Calu3 (cell line): ENCODE results near the gene PPIF. TPM values are rescaled to one million over a fixed set of nuclear protein-coding genes. Genes with fewer than 3 reads are reported as not detected.

Source experiments
- BruUV-seq: library from RNA; stranded (reverse); fragments of 400-500 nt; replicated peaks from 2 replicates; lab custom pipeline; 2021; lab: Mats Ljungman, UMichigan
- CTCF ChIA-PET: fragments of 300-600 bp; sonication (Branson Sonifier 250); formaldehyde crosslinking; loops from one replicate; lab custom pipeline; 2022; ENCODE audit warnings: antibody characterized with exemption; lab: Charles Lee
- DNase-seq: peaks from one replicate; pipeline ENCODE4 v3.0.0; 2022
- H3K27ac Mint-ChIP-seq: one replicate; pipeline ENCODE4 v1.8.0; 2022; ENCODE audit warnings: mixed read lengths; ENCODE audit not compliant: unreplicated experiment
- H3K27me3 Mint-ChIP-seq: one replicate; pipeline ENCODE4 v1.8.0; 2022; ENCODE audit warnings: mixed read lengths; ENCODE audit not compliant: unreplicated experiment
- H3K36me3 Mint-ChIP-seq: one replicate; pipeline ENCODE4 v1.8.0; 2022; ENCODE audit warnings: mild to moderate bottlenecking, moderate library complexity, mixed read lengths; ENCODE audit not compliant: insufficient read depth, unreplicated experiment
- H3K4me1 Mint-ChIP-seq: one replicate; pipeline ENCODE4 v1.8.0; 2022; ENCODE audit warnings: mild to moderate bottlenecking, low read depth, mixed read lengths; ENCODE audit not compliant: unreplicated experiment
- H3K4me3 Mint-ChIP-seq: one replicate; pipeline ENCODE4 v1.8.0; 2022; ENCODE audit warnings: mild to moderate bottlenecking, low read depth, moderate library complexity, mixed read lengths; ENCODE audit not compliant: unreplicated experiment
- H3K9me3 Mint-ChIP-seq: one replicate; pipeline ENCODE4 v1.8.0; 2022; ENCODE audit warnings: low read depth, mixed read lengths; ENCODE audit not compliant: unreplicated experiment
- intact Hi-C: fragments of 100-400 bp; cut with micrococcal nuclease; formaldehyde crosslinking; loops from one replicate; pipeline ENCODE4 v1.10.0; 2022; ENCODE audit not compliant: unreplicated experiment
- total RNA-seq: library from RNA; stranded (reverse); gene quantifications from 2 replicates; pipeline ENCODE4 v1.2.3, GENCODE V29; 2022
- TF ChIP-seq, protein P1 (sequence below): fragments of 200-600 bp; IDR thresholded peaks from one replicate; pipeline ENCODE4 v1.8.0; 2022; ENCODE audit warnings: antibody characterized with exemption; ENCODE audit not compliant: unreplicated experiment

PPIF gene
- total RNA-seq, 1 experiment from 2014 or later: 77.2 TPM

DNA sequence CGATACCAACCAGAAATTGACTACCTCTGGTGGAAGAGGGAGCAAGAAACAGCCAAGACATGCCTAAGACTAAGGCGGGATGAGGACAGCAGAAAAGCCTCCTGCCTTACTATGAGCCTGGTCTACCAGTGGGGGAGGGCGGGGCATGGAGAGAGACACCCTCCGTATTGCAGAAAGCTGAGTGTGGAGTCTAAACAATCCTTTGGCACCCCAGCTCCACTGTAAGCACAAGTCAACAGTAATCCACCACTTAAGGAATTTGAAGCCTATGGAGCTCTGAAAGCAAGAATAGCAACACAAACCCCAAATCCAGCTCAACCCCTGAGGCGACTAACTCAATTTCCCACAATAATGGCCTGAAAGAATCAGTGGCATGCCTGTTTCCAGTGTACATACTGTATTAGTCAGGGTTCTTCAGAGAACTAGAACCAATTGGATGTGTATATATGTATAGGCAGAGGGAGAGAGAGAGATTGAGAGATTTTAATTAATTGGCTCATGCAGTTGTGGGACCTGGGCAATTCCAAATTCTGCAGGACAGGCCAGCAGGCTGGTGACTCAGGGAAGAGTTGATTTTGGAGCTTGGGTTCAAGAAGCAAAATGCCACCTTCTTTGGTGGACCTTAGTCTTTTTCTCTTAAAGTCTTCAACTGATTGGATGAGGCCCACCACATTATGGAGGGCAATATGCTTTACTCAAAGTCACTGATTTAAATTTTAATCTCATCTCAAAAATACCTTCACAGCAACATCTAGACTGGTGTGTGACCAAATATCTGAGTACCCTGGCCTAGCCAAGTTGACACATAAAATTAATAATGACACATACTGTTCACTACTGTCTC lies 13.5 kb downstream of the PPIF start:
- no peaks in the 10 kb centered on the region for H3K36me3 Mint-ChIP-seq
- no peaks in the 10 kb centered on the region for H3K9me3 Mint-ChIP-seq
- peaks cover 18% of the 10 kb centered on the region for H3K27me3 Mint-ChIP-seq
- TF ChIP-seq, protein P1, sequence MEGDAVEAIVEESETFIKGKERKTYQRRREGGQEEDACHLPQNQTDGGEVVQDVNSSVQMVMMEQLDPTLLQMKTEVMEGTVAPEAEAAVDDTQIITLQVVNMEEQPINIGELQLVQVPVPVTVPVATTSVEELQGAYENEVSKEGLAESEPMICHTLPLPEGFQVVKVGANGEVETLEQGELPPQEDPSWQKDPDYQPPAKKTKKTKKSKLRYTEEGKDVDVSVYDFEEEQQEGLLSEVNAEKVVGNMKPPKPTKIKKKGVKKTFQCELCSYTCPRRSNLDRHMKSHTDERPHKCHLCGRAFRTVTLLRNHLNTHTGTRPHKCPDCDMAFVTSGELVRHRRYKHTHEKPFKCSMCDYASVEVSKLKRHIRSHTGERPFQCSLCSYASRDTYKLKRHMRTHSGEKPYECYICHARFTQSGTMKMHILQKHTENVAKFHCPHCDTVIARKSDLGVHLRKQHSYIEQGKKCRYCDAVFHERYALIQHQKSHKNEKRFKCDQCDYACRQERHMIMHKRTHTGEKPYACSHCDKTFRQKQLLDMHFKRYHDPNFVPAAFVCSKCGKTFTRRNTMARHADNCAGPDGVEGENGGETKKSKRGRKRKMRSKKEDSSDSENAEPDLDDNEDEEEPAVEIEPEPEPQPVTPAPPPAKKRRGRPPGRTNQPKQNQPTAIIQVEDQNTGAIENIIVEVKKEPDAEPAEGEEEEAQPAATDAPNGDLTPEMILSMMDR: no peak
- H3K4me3 Mint-ChIP-seq: no peak overlapping the region
- CTCF ChIA-PET: interaction anchor here (0.5 kb wide), 1 partner anchor 373 kb away, joined by 4 read pairs; no protein-coding TSS in a partner anchor
- H3K4me1 Mint-ChIP-seq: no peaks in the 10 kb centered on the region
- BruUV-seq: no TSS peak
- H3K27ac Mint-ChIP-seq: no peak overlapping the region
- DNase-seq: no peak
- intact Hi-C loops: no loop called here

DNA sequence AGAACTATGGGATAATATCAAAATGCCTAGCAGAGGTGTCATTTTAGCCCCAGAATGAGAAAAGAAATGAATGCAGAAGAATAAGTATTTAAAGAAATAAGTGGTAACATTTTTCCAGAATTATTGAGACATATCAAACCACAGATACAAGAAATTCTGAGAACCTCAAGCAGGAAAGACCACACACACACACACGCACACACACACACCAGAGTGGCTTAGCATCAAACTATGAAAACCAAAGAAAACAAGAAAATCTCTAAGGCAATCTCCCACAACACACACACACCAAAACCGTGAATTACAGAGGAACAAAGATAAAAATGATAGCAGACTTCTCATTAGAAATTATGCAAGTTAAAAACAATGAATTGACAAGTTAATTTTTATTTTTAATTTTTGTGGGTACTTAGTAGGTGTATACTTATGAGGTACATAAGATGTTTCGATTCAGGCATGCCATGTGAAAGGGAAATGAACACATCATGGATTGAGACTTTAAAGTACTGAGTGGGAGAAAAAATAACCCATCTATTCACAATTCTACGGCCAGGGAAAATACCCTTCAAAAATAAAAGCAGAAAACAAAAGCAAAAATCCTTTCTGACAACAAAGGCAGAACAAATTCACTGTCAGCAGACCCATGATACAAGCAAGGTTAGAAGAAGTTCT lies 14.6 kb downstream of the PPIF start:
- peaks cover 23% of the 10 kb centered on the region for H3K27me3 Mint-ChIP-seq
- intact Hi-C loops: no loop called here
- no peaks in the 10 kb centered on the region for H3K9me3 Mint-ChIP-seq
- H3K4me3 Mint-ChIP-seq: no peak overlapping the region
- no peak overlapping the region for H3K27ac Mint-ChIP-seq
- CTCF ChIA-PET: no interaction called here
- H3K4me1 Mint-ChIP-seq: no peaks in the 10 kb centered on the region
- TF ChIP-seq, protein P1: no peak
- H3K36me3 Mint-ChIP-seq: no peaks in the 10 kb centered on the region
- no peak for DNase-seq
- BruUV-seq: no TSS peak

DNA sequence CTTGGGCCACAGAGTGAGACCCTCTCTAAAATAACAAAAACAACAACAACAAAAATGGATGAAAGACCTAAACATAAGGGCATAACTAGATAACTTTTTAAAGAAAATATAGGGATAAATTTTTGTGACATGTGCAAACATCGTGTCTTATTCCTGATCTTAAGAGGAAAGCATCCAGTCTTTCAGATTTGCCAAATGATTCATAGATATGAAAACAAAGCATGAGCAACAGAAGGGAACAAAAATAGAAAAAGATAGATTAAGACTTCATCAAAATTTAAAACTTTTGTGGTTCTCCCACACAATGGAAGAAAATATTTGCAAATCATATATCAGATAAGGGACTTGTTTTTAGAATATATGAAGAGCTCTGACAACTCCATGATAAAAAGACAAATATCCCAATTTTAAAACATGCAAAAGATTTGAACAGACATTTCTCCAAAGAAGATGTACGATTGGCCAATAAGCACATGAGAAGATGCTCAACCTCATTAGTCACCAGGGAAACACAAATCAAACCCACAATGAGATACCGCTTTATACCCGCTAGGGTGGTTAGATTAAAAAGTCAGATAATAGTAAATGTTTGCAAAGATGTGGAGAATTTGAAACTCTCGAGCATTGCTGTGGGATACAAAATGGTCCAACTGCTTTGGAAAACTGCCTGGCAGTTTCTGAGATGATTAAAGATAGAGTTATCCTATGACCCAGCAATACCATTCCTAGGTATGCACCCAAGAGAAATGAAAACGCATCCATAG lies 20.3 kb downstream of the PPIF start:
- H3K4me3 Mint-ChIP-seq: no peak overlapping the region
- H3K9me3 Mint-ChIP-seq: no peaks in the 10 kb centered on the region
- TF ChIP-seq, protein P1: no peak
- CTCF ChIA-PET: no interaction called here
- no TSS peak for BruUV-seq
- H3K27ac Mint-ChIP-seq: no peak overlapping the region
- intact Hi-C loops: no loop called here
- no peak for DNase-seq
- no peaks in the 10 kb centered on the region for H3K36me3 Mint-ChIP-seq
- no peaks in the 10 kb centered on the region for H3K4me1 Mint-ChIP-seq
- H3K27me3 Mint-ChIP-seq: peaks cover 43% of the 10 kb centered on the region

GRCh38 chr10:79372871-79373270 lies 25.6 kb downstream of the PPIF start:
- Mint-ChIP-seq H3K27me3 (peaks cover 10% of the 10 kb centered on the region), H3K4me3 (no peak overlapping the region), H3K4me1 (no peaks in the 10 kb centered on the region), H3K36me3 (no peaks in the 10 kb centered on the region), H3K27ac (no peak overlapping the region), H3K9me3 (no peaks in the 10 kb centered on the region)
- DNase-seq: no peak
- TF ChIP-seq, protein P1: no peak
- intact Hi-C loops: no loop called here
- CTCF ChIA-PET: no interaction called here
- BruUV-seq: no TSS peak
